Measurements from ENCODE around the gene CLIC1.

GRCh38 chr6:31736021-31736767 lies at the start of gene CLIC1:
- TF ChIP-seq, protein P1, sequence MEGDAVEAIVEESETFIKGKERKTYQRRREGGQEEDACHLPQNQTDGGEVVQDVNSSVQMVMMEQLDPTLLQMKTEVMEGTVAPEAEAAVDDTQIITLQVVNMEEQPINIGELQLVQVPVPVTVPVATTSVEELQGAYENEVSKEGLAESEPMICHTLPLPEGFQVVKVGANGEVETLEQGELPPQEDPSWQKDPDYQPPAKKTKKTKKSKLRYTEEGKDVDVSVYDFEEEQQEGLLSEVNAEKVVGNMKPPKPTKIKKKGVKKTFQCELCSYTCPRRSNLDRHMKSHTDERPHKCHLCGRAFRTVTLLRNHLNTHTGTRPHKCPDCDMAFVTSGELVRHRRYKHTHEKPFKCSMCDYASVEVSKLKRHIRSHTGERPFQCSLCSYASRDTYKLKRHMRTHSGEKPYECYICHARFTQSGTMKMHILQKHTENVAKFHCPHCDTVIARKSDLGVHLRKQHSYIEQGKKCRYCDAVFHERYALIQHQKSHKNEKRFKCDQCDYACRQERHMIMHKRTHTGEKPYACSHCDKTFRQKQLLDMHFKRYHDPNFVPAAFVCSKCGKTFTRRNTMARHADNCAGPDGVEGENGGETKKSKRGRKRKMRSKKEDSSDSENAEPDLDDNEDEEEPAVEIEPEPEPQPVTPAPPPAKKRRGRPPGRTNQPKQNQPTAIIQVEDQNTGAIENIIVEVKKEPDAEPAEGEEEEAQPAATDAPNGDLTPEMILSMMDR (IDR thresholded peaks at IDR 0.05) = no peak
- TF ChIP-seq POLR2AphosphoS5 (IDR thresholded peaks at IDR 0.05) = peak; percentile 97 to 98 (median 98)

All from transverse colon (tissue), 4 donors.